ENCODE data around the gene THAP9.
"Not testable (repeated sequence)": the region's sequence is repeated elsewhere in the genome, so short reads cannot be mapped to it uniquely, and the experiment has no call there.

DNA sequence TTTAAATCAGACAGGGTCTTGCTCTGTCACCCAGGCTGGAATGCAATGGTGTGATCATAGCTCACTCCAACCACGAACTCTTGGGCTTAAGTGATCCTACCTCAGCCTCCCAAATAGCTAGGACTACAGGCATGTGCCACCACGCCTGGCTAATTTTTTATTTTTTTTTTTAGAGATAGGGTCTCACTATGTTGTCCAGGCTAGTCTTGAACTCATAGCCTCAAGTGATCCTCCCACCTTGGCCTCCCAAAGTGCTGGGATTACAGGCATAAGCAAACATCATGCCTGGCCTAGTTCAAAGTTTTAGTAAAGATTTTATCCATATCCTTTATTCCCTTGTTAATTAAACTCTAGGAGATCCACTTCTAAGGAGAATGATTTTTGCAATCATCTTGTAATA lies 40.0 kb upstream of the THAP9 start:
- TF ChIP-seq, protein P1, sequence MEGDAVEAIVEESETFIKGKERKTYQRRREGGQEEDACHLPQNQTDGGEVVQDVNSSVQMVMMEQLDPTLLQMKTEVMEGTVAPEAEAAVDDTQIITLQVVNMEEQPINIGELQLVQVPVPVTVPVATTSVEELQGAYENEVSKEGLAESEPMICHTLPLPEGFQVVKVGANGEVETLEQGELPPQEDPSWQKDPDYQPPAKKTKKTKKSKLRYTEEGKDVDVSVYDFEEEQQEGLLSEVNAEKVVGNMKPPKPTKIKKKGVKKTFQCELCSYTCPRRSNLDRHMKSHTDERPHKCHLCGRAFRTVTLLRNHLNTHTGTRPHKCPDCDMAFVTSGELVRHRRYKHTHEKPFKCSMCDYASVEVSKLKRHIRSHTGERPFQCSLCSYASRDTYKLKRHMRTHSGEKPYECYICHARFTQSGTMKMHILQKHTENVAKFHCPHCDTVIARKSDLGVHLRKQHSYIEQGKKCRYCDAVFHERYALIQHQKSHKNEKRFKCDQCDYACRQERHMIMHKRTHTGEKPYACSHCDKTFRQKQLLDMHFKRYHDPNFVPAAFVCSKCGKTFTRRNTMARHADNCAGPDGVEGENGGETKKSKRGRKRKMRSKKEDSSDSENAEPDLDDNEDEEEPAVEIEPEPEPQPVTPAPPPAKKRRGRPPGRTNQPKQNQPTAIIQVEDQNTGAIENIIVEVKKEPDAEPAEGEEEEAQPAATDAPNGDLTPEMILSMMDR (IDR thresholded peaks at IDR 0.05; ENCODE audit: poor library complexity, severe bottlenecking) = not testable (repeated sequence)
- not testable (repeated sequence) for TF ChIP-seq EP300 (conservative IDR thresholded peaks at IDR 0.05; ENCODE audit: poor library complexity, severe bottlenecking); EZH2 (IDR thresholded peaks at IDR 0.05; ENCODE audit: borderline replicate concordance, insufficient read depth, low read length, poor library complexity, severe bottlenecking); RAD21 (conservative IDR thresholded peaks at IDR 0.05)
